Measurements from ENCODE around the gene TAS2R38.

Gene TAS2R38

DNA sequence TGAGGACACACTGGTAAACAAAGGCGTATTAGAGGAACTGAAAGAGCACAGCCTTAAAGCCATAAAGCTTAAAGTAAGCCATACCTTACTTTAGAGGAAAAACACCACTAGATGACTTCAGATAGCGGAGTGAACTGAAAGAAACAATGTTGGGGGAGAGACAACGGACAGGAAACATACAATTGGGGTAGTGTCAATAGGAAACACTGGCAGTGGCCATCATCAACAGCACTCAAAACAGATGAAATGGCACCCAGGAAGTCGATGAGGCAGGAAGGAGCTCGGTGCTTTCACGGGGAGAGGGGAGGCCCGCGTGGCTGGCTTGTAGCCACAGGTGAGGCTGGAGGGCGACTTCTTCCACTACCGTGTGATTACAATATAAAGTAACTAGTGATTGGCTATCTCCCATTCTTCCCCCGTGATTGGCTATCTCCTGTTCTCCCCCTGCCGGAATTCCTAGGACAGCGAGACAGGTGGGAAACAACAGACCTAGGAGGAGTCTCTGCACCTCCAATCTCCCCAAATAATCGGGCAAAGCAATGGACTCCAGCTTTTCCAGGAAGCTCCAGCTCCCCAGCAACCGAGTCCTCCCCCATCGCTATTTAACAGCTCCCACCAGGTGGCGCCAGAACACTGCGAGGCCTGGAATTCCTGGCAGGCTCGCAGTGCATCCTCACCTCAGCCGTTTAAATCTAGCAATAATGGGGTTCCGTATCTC lies 2.4 kb upstream of the TAS2R38 start:
- peak in 1 of 2 experiments; percentile 1 for DNase-seq (ENCODE audit: low read depth in 2 of 2)

DNA sequence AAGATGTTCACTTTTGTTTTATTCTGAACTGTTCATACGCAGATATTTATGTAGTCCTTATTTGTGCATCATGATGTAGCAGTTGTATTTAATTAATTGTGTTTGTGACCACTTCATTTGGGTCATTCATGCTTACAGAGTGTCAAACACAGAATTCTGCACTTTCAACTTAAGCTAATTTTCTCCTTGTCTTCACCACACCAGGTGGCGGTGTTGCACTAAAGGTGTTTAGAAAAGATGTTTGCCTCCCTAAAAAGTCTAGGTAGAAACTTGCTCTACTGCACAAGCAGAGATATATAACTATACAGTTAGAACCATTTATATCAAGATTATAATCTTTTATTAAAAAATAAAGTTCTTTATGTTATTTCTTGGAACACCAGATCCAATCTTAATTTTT lies 1.3 kb upstream of the TAS2R38 start:
- DNase-seq (ENCODE audit: low read depth in 2 of 2) = no peak

DNA sequence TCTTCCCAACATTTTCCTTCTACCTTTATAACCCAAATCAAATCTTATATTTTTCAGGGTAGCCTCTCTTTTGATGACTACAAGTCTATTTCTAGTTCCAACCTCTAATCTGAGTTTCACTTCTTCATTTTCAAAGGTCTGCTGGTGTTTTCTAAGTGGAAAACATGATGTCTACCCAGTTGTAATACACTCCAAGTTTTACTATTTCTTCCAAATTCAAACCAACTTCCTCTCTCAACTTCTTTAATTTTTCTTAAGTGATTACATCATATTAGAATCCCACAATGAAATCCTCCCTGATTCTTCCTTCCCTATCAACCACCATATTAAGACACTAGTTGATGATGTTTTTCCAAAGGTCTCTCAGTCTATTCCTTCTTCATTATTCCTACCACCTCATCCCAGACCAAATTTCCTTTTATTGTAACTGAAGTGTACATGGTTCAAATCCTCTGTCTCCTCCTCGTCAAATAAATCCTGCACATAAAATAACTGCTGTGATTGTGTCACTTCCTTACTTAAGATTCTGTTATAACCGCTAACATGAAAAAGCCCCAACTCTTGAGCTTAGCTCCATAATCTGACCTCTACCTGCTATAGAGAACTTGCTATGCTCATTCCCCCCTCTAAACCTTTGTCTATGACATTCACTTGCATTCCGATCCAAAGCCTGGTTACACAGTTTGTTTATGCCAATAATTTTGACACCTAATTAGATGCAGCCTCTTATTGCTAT lies 12.7 kb downstream of the TAS2R38 start:
- DNase-seq (ENCODE audit: low read depth in 2 of 2) = no peak

DNA sequence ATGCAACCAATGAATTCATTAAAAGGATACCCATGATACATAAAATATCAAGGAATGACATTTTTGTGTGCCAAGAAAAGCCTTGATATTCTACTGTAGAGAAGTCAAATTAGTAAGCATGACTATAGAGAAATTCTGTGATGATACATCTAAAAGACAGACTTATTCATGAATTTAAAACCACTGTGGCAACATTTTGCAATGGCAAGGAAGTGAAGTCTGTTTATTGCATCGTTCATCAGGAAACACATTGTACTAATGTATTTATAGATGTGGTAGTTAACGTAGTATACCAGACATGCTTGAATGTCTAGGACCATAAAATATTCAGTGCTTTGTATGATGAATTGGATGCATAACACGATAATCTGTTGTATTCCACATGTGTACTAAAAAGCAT lies 17.5 kb downstream of the TAS2R38 start:
- DNase-seq (ENCODE audit: low read depth in 2 of 2) = no peak

DNA sequence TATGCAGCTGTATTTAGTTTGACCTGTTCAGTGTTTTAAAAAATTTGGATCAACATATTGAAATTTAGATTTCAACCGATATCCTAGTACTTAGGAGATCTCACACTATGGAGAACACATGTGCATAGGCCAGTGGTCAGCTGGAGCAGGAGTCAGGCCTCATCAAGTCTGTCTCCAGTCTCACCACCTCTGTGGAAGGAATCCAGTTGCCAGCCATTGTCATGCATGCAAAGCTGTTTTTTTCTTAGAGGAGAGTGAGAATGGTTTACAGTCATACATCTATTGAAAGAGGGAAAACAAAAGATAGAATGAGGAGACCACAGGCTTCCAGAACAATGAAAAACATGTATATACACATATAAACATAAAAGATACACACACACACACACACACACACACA lies 19.2 kb downstream of the TAS2R38 start:
- DNase-seq (ENCODE audit: low read depth in 2 of 2) = no peak

DNA sequence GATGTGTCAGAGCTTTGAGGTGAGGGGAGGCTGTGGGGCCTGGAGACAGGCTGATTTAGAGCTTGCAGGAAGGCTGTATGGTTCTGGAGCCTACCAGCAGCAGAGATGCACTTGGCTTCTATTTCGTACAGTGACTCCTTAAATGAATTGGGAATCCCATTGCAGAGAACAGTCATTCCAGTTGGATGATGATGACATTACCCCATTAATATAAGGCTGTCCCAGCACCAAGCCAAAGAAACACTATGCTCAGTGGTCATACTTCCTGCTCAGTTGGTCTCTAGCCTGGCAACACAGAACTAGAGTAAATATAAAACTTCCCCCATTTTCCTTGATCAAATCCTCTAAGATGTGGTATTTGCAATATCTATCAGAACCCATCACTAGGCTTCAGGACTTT lies 21.1 kb downstream of the TAS2R38 start:
- no peak for DNase-seq (ENCODE audit: low read depth in 2 of 2)

DNA sequence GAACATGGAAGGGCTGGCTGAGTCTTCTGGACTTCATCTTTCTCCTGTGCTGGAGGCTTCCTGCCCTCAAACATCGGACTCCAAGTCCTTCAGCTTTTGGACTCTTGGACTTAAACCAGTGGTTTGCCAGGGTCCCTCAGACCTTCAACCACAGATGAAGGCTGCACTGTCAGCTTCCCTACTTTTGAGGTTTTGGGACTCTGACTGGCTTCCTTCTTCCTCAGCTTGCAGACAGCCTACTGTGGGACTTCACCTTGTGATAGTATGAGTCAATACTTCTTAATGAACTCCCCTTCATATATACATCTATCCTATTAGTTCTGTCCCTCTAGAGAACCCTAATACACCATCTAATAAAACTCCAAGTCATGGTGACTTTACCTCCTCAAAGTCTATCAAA lies 22.8 kb downstream of the TAS2R38 start:
- no peak for DNase-seq (ENCODE audit: low read depth in 2 of 2)

DNA sequence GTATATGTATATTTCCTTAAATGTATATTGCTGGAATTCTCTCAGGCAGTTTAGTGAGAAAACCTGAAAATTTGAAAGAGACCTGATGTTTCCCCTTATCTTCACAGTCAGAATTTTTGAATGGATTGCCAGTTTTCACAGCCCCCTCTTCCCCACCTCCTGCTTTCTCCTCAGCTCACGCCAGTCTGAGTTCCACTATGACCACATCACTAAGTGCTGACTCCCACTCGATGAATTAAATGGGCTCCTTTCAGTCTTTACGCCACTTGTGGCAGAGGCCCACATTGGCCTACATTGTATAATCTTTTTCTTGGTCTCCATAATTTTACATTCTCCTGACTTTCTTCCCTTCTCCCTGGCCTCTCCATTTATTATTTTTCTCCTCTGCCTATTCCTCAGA lies 23.7 kb downstream of the TAS2R38 start:
- no peak for DNase-seq (ENCODE audit: low read depth in 2 of 2)

DNA sequence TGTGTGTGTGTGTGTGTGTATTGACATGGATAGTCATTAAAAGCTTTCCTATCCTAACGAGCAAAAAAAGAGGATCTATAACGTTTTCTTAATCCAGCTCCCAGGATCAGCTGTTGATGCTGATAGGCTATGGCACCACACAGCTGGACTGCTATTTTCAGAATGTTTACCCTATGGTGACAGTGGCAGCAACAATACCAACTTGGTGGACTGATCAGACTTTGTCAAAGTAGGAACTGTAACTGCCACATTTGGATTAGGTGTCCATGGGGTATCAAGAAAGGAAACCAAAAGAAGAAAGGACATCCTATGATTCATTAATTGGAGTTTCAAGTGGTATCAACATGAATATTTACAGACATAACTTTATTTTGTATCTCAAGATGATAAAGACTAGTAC lies 24.1 kb downstream of the TAS2R38 start:
- DNase-seq (ENCODE audit: low read depth in 2 of 2) = no peak

DNA sequence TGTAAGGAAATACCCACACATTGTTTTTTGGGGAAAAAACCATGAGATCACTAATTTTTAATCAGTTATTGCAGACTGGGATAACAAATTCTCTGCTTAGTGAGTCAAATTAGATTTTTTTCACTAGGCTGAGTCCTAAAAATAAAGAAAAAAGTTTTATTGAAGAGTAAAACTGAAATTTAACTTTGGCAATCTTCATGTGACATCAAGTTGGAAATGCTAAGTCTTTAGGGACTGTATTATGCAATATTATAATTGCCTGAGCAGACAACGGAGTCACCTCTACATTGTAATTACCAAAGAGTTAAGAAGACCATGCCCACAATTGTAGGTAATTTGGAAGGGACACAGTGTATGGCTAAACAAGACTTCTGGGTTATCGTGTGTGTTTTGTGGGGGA lies 24.6 kb downstream of the TAS2R38 start:
- DNase-seq (ENCODE audit: low read depth in 2 of 2) = no peak

DNA sequence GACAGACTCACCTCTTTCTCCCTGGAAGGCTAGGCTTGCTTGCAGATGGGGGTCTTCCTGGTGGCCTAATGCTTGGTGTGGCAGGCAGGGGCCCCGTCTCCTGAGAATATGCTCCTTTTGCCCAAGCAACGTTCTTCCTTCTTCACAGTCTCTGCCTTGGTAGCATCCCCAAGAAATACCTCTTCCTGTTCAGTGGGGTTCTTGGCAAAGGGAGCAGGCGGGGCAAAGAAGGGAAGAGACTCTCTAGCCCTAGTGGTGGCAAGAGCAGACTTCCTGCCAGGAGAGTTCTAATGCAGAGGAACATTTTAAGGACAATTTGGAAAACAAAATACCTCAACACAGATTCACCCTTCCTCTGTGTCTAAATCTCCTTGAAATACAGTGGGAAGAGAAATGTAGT lies 26.8 kb downstream of the TAS2R38 start, which contains the start of gene CLEC5A:
Gene CLEC5A, minus strand, starts transcription at position 179 of the 400 bp plus-strand sequence. CDS start 682 bp downstream, outside the sequence.
- no peak for DNase-seq (ENCODE audit: low read depth in 2 of 2)

DNA sequence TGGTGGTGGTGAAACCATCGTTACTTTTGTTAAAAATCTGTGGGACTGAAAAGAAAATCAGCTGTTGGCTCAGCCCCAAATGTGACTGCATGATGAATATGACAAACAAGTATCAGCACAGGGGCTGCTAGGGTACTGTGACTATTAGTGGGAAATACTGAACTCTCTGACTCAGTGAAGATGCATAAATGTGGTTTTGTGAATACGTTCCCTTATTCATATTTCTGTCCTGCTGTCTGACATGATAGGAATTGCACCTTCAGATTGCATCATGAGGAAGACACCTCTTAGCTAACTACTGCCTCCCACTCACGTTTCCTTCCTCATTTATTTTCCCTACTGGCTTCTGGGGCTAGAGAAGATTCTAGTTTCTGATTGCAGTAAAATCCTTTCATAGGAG lies 28.2 kb downstream of the TAS2R38 start:
- DNase-seq (ENCODE audit: low read depth in 2 of 2) = no peak

DNA sequence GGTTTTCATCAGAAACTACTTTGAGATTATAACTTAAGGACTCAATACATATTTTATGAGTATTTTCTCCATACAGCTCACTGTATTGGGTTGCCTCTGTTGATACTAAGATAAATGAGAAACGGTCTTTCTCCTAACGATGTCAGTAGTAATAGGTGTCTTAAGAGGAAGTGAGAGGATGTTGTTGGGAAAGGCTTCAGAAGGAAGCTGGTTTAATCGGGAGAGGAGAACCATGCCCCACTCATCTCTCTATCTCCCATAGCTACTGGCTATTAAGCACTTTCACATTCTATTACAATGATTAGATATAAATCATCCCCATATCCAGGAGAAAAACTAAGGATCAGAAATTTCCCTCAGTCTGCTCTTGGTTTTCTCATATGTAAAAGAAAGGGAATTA lies 28.8 kb downstream of the TAS2R38 start:
- no peak for DNase-seq (ENCODE audit: low read depth in 2 of 2)

DNA sequence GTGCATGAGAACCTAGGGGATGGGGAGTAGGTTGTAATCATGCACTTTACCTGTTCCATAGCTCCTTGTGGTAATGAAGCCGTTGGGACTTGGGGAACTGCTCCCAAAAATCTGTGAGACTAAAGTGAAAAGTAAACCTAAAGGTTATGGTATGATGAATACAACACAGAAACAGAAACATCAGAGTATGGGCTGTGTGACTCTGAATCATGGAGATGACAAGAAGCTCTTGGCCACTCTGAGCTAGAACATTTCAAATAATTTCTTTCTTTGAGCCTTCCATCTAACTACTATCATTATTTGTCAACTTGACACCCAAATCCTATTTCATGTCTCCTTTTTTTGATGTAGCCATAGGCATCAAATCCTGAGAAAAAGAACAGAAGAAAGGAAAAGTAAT lies 29.7 kb downstream of the TAS2R38 start:
- no peak for DNase-seq (ENCODE audit: low read depth in 2 of 2)

DNA sequence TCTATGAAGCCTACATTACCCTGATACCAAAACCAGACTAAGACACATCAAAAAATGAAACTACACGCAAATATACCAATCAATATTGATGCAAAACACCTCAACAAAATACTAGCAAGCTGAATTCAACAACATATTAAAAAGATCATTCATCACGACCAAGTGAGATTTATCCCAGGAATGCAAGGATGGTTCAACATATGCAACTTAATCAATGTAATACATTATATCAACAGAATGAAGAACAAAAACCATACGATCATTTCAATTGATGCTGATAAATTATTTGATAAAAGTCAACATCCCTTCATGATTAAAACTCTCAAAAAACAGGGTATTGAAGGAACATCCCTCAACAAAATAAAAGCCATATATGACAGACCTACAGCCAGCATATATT lies 32.5 kb downstream of the TAS2R38 start:
- DNase-seq (ENCODE audit: low read depth in 2 of 2) = no peak

DNA sequence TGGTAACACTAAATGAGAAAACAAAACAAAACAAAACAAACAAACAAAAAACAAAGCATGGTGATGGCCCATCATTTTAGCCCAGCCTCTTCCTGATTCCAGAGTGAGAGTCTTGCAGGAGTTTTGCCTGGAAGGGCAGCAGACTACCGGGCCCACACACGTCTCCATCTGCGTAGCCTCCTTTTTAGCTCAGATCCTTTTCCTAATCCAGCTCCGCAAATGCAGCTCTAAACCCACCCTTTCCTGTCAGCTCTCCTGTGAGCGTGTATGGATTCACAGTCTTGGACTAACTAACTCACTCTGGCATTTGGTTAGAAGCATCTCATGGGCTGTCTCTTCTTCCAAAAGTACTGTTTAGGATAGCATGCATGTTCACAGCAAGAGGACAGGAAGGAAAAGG lies 43.4 kb downstream of the TAS2R38 start:
- DNase-seq (ENCODE audit: low read depth in 2 of 2) = no peak

DNA sequence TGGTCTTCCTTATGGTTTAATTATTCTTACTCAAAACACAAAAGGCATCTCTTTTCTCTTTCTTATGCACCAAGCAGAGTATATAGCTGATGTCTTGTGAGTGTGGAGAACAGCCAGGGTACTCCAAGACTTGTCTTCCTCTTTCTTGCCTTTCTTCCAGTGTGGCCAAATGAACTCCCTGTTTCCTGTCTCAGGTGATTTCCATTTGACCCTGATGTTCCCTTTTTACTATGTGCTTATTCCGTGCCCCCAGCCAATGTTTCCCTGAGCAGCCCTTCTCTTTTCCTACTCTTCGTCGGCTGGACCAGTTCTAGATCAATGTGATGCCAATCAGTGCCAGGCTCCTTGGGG lies 44.8 kb downstream of the TAS2R38 start:
- DNase-seq (ENCODE audit: low read depth in 2 of 2) = no peak

DNA sequence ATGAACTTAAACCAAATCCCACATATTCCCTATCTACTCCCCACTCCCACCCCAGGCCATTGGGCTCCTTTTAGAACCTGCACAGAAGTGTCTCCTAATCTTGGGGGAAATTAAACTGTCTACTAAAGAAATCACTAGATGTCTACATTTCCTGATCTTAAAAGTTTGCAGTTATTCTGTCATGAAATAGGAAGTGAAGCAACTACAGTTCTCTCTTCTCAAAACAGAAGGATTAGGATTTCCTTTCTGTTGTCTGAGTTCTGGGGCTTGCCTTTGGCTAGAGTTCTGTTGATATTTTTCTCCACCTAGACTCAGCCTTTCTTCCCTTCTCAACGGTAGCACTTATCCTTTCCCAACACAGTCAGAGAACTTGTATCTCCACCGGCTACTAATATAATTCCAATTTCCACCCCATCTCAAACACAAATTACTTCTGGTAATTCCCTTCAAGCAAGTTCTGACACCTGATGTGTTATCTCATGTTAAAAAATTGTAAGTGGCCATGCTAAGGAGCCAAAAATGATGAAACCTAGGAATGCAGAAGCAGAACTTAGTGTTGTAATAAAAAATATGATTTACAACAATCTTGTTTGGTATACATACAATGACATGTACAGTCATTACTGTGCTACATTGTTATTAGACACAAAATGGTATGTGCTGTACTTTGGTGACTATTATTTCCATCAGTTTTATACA lies 45.3 kb downstream of the TAS2R38 start:
- DNase-seq (ENCODE audit: low read depth in 2 of 2) = no peak

Data from fibroblast of skin of left quadriceps (primary cell).